Osteocyte (in vitro differentiated cells): ENCODE measurements around the gene SH2D2A. TPM values are rescaled to one million over a fixed set of nuclear protein-coding genes. Genes with fewer than 3 reads are reported as not detected.

Experiments
- DNase-seq: peaks from one replicate; pipeline ENCODE4 v3.0.0; 2021; ENCODE audit warnings: mixed read lengths; ENCODE audit not compliant: unreplicated experiment; ENCODE audit errors: extremely low spot score
- H3K27ac Mint-ChIP-seq: one replicate; pipeline ENCODE4 v1.8.0; 2021; ENCODE audit warnings: mild to moderate bottlenecking, mixed read lengths; ENCODE audit not compliant: unreplicated experiment
- H3K27me3 Mint-ChIP-seq: one replicate; pipeline ENCODE4 v1.8.0; 2021; ENCODE audit warnings: mixed read lengths; ENCODE audit not compliant: unreplicated experiment
- H3K36me3 Mint-ChIP-seq: one replicate; pipeline ENCODE4 v1.8.0; 2021; ENCODE audit warnings: mixed read lengths; ENCODE audit not compliant: unreplicated experiment
- H3K4me1 Mint-ChIP-seq: one replicate; pipeline ENCODE4 v1.8.0; 2021; ENCODE audit warnings: mixed read lengths; ENCODE audit not compliant: unreplicated experiment
- H3K4me3 Mint-ChIP-seq: one replicate; pipeline ENCODE4 v1.8.0; 2021; ENCODE audit warnings: mild to moderate bottlenecking, moderate library complexity, mixed read lengths; ENCODE audit not compliant: unreplicated experiment
- H3K9me3 Mint-ChIP-seq: one replicate; pipeline ENCODE4 v1.8.0; 2021; ENCODE audit warnings: mixed read lengths; ENCODE audit not compliant: unreplicated experiment
- CTCF ChIP-seq: fragments of 200-600 bp; sonication (generic); IDR thresholded peaks from 2 replicates; pipeline ENCODE4 v1.5.0; 2021; ENCODE audit warnings: antibody characterized with exemption, mild to moderate bottlenecking, moderate library complexity
- total RNA-seq: library from RNA; stranded (reverse); gene quantifications from 2 replicates; pipeline ENCODE4 v1.2.1, GENCODE V29; 2021

SH2D2A gene
- total RNA-seq, 1 donor from 2014 or later: not detected

DNA sequence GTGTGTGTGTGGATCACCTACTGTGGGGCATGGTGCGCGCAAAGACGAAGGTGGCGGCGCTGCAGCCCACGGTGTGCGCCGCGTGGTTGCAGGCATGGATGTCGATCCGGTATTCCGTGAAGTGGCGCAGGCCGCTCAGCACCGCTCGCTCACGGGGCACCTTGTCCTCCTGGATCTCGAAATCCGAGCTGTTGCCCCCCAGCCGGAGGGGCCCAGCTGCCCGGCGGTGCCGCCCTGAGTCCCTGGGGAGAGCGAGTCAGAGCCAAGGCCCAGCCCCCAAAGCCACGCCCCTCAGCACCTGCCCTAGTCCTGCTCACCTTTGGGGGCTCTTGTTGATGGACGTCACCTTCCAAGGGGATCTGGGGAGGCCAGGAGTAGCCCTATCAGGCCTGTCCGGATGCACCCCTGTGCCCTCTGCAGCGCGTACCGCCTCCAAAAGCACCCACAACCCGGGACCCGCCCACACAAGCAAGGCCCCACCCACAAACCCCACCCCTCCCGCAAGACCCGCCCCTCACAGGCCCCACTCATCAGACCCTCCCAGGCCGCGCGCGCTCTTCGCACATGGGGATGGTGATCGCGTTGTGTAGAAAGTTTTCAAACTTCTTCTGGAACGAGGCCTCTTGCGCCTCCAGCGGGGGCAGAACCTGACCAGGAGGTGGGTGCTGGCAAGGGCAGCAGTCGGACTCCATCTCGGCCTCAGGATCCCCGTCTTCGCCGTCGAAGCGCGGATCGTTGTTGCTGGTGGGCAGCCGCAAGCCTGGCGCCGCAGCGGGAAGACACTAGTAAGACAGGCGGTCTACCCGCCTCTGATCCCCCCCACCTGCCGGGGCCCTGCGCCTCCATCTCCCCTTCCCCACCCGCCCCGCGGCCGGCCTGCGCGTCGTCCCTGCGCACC, 28.7 kb upstream of the SH2D2A start:
- Mint-ChIP-seq H3K4me3 (no peak overlapping the region), H3K27ac (no peak overlapping the region), H3K36me3 (no peaks in the 10 kb centered on the region), H3K27me3 (peaks cover 68% of the 10 kb centered on the region), H3K4me1 (no peaks in the 10 kb centered on the region), H3K9me3 (no peaks in the 10 kb centered on the region)
- DNase-seq: no peak
- TF ChIP-seq CTCF: no peak

GRCh38 chr1:156844638-156845037, 28.0 kb upstream of the SH2D2A start:
- Mint-ChIP-seq H3K4me1 (no peaks in the 10 kb centered on the region), H3K27me3 (peaks cover 72% of the 10 kb centered on the region), H3K27ac (no peak overlapping the region), H3K9me3 (no peaks in the 10 kb centered on the region), H3K36me3 (no peaks in the 10 kb centered on the region), H3K4me3 (no peak overlapping the region)
- no peak for DNase-seq
- no peak for TF ChIP-seq CTCF

DNA sequence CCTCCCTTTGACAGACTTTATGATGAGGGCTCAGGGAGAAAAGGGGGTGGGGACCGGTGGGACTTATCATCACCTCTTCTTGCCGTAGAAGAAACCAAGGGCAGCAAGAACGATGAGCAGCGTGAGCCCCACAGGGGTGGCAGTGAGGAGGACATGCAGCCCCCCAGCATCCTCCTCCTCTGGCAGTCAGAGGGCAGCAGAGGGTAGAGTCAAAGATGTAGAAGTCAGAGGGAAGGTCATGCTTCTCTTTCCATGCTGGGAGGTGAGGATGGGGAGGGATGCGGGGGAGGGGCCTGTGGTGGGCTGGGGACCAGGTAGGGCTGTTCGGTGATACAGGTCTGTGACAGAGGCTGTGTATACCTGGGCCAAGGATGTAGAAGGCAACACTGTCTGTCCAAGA, 27.5 kb upstream of the SH2D2A start:
- Mint-ChIP-seq H3K36me3 (no peaks in the 10 kb centered on the region), H3K4me3 (no peak overlapping the region), H3K9me3 (no peaks in the 10 kb centered on the region), H3K27me3 (peaks cover 73% of the 10 kb centered on the region), H3K27ac (no peak overlapping the region), H3K4me1 (no peaks in the 10 kb centered on the region)
- no peak for DNase-seq
- TF ChIP-seq CTCF: no peak

DNA sequence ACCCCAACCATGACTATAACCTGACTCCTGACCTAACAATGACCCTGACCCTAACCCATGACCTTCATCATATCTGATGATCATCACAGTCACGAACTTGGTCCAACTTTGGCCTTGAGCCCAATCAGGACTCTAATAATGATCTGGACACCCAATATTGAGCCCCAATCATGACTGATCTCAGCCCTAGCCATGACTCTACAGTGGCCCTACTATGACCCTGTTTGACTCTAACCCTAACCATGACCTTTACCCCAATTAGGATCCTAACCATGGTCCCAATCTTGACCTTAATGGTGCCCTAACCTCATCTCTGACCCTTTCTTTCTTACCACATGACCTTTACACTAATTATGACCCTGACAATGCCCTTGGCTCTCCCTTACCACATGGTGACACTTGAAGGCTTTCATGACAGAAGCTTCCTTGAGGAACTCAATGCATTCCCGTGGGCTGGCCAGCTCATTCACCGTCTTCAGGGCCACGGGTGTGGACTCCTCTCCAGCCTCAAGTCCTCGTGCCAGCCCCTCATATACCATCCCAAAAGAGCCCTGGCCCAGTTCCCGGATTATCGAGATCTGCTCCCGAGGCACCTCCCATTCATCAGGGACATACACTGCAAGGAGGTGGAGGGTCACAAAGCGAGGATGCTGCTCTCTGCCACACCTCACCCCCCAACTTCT, 26.1 kb upstream of the SH2D2A start:
- no peaks in the 10 kb centered on the region for H3K36me3 Mint-ChIP-seq
- H3K27me3 Mint-ChIP-seq: peaks cover 69% of the 10 kb centered on the region
- no peaks in the 10 kb centered on the region for H3K4me1 Mint-ChIP-seq
- H3K27ac Mint-ChIP-seq: no peak overlapping the region
- DNase-seq: no peak
- TF ChIP-seq CTCF: no peak
- no peak overlapping the region for H3K4me3 Mint-ChIP-seq
- no peaks in the 10 kb centered on the region for H3K9me3 Mint-ChIP-seq

- H3K36me3 Mint-ChIP-seq: no peaks in the 10 kb centered on the region
- H3K27me3 Mint-ChIP-seq: peaks cover 64% of the 10 kb centered on the region
Measured at GRCh38 chr1:156841295-156841855, 24.7 kb upstream of the SH2D2A start.

More at GRCh38 chr1:156841295-156841855, 24.7 kb upstream of the SH2D2A start:
- no peak overlapping the region for H3K27ac Mint-ChIP-seq
- H3K9me3 Mint-ChIP-seq: no peaks in the 10 kb centered on the region
- TF ChIP-seq CTCF: no peak
- no peak overlapping the region for H3K4me3 Mint-ChIP-seq
- no peak for DNase-seq
- no peaks in the 10 kb centered on the region for H3K4me1 Mint-ChIP-seq
